Epidermal melanocyte (primary cell): ENCODE data around the gene TFG.

Experiments
- DNase-seq: peaks from one replicate; pipeline ENCODE4 v3.0.0; 2011; ENCODE audit warnings: low spot score; ENCODE audit not compliant: insufficient read length

TFG gene

GRCh38 chr3:100754563-100755334 is 45.5 kb downstream of the TFG start:
- no peak for DNase-seq

GRCh38 chr3:100756441-100756840 is 47.1 kb downstream of the TFG start:
- DNase-seq = no peak

GRCh38 chr3:100759159-100759558 is 49.9 kb downstream of the TFG start:
- no peak for DNase-seq

- no peak for DNase-seq
Observed at GRCh38 chr3:100759950-100760349, 50.7 kb downstream of the TFG start.

- DNase-seq = no peak
Observed at GRCh38 chr3:100760377-100760776, 51.1 kb downstream of the TFG start.

GRCh38 chr3:100761211-100761942 is 52.1 kb downstream of the TFG start:
- no peak for DNase-seq

- DNase-seq = no peak
Observed at GRCh38 chr3:100761951-100762350, 52.7 kb downstream of the TFG start.

- no peak for DNase-seq
Observed at GRCh38 chr3:100765437-100765975, 56.2 kb downstream of the TFG start.

GRCh38 chr3:100766069-100766468 is 56.8 kb downstream of the TFG start:
- no peak for DNase-seq

GRCh38 chr3:100769693-100770092 is 60.4 kb downstream of the TFG start:
- no peak for DNase-seq

- DNase-seq = no peak
Observed at GRCh38 chr3:100775226-100775625, 65.9 kb downstream of the TFG start.

GRCh38 chr3:100775669-100776068 is 66.4 kb downstream of the TFG start:
- DNase-seq = no peak

- no peak for DNase-seq
Observed at GRCh38 chr3:100776097-100776729, 66.9 kb downstream of the TFG start.

GRCh38 chr3:100776746-100777145 is 67.5 kb downstream of the TFG start:
- DNase-seq = no peak

- no peak for DNase-seq
Observed at GRCh38 chr3:100777271-100777670, 68.0 kb downstream of the TFG start.

- DNase-seq = no peak
Observed at GRCh38 chr3:100779480-100779879, 70.2 kb downstream of the TFG start.

- no peak for DNase-seq
Observed at GRCh38 chr3:100780071-100780622, 70.9 kb downstream of the TFG start.

- DNase-seq = no peak
Observed at GRCh38 chr3:100781301-100781700, 72.0 kb downstream of the TFG start.

GRCh38 chr3:100782348-100782747 is 73.1 kb downstream of the TFG start:
- DNase-seq = no peak

GRCh38 chr3:100782906-100783305 is 73.6 kb downstream of the TFG start:
- DNase-seq = no peak

GRCh38 chr3:100783619-100784018 is 74.3 kb downstream of the TFG start:
- no peak for DNase-seq

- DNase-seq = no peak
Observed at GRCh38 chr3:100789579-100789978, 80.3 kb downstream of the TFG start.
